Endothelial cell of umbilical vein (primary cell): Measurements from ENCODE around the gene NUB1. TPM values are rescaled to one million over a fixed set of nuclear protein-coding genes. Genes with fewer than 3 reads are reported as not detected.

ENCODE experiments used
- BruUV-seq: library from RNA; stranded (reverse); fragments of 400-500 nt; replicated peaks from 2 replicates; lab custom pipeline; 2021; lab: Mats Ljungman, UMichigan
- CTCF ChIA-PET: fragments of 300-600, 350-600 bp; sonication (Branson Sonifier 250); formaldehyde crosslinking; loops from one replicate; lab custom pipeline; 2021; ENCODE audit warnings: antibody characterized with exemption, inconsistent platforms; lab: Charles Lee
- POLR2A ChIA-PET: fragments of 300-600, 350-600 bp; sonication (Branson Sonifier 250); formaldehyde crosslinking; loops from one replicate; lab custom pipeline; 2021; ENCODE audit warnings: antibody characterized with exemption, inconsistent platforms; lab: Charles Lee
- DNase-seq: peaks from one replicate; pipeline ENCODE4 v3.0.0-alpha.2; 2011; ENCODE audit warnings: low read depth, low spot score
- FAIRE-seq: peaks from 2 replicates; lab custom pipeline; 2011; peaks lifted over from hg19 to GRCh38; lab: Jason Lieb, UNC
- H2AFZ ChIP-seq: 2 replicates; pipeline ENCODE4 v1.6.0; 2012; ENCODE audit warnings: low read depth, low read length, control low read depth, inconsistent platforms
- H3K27ac ChIP-seq: 2 replicates; pipeline ENCODE4 v1.5.1; 2011; ENCODE audit warnings: low read depth, mild to moderate bottlenecking, control low read depth, low read length, moderate library complexity; ENCODE audit not compliant: insufficient read depth
- H3K27me3 ChIP-seq, 2 experiments: 2 replicates each; pipeline versions ENCODE4 v1.6.0 to v1.6.1; 2011; ENCODE audit warnings: low read length in 2 of 2, mixed read lengths in 1 of 2; ENCODE audit not compliant: control insufficient read depth in 2 of 2, insufficient read depth in 2 of 2
- H3K36me3 ChIP-seq, 2 experiments: 2 replicates in 1 of 2; 3 replicates in 1 of 2; pipeline ENCODE4 v1.5.1; 2011; ENCODE audit warnings: low read length in 2 of 2, mild to moderate bottlenecking in 1 of 2, moderate library complexity in 1 of 2; ENCODE audit not compliant: control insufficient read depth in 2 of 2, insufficient read depth in 2 of 2; ENCODE audit errors: extremely low read depth in 1 of 2
- H3K4me1 ChIP-seq: 3 replicates; pipeline ENCODE4 v1.5.1; 2011; ENCODE audit warnings: mild to moderate bottlenecking, low read length; ENCODE audit not compliant: control insufficient read depth, insufficient read depth; ENCODE audit errors: extremely low read depth
- H3K4me2 ChIP-seq: 2 replicates; pipeline ENCODE4 v1.6.1; 2011; ENCODE audit warnings: low read length, control low read depth, mixed read lengths; ENCODE audit not compliant: insufficient read depth
- H3K4me3 ChIP-seq, 3 experiments: fragments of 200-600 bp in 1 of 3; sonication (generic), shearing (Covaris generic) in 1 of 3; replicated peaks in 1 of 3; 2 replicates each; pipeline ENCODE4 v1.5.1; 2011 to 2016; ENCODE audit warnings: control low read depth in 3 of 3, low read length in 3 of 3, mild to moderate bottlenecking in 2 of 3, inconsistent platforms in 1 of 3, low read depth in 1 of 3, moderate library complexity in 1 of 3; ENCODE audit not compliant: insufficient read depth in 1 of 3
- H3K79me2 ChIP-seq: 2 replicates; pipeline ENCODE4 v1.6.0; 2012; ENCODE audit warnings: low read length, inconsistent platforms; ENCODE audit not compliant: control insufficient read depth, insufficient read depth
- H3K9ac ChIP-seq: replicated peaks from 2 replicates; pipeline ENCODE3; 2011; ENCODE audit warnings: low read length, control low read depth; ENCODE audit not compliant: insufficient read depth; ENCODE audit errors: extremely low read depth
- H3K9me1 ChIP-seq: replicated peaks from 3 replicates; pipeline ENCODE4 v1.6.0; 2011; ENCODE audit warnings: mild to moderate bottlenecking, low read length; ENCODE audit not compliant: control insufficient read depth, insufficient read depth; ENCODE audit errors: extremely low read depth
- H3K9me3 ChIP-seq: replicated peaks from 2 replicates; pipeline ENCODE4 v1.5.1; 2012; ENCODE audit warnings: low read length, inconsistent platforms; ENCODE audit not compliant: control insufficient read depth, insufficient read depth
- H4K20me1 ChIP-seq: replicated peaks from 2 replicates; pipeline ENCODE3; 2011; ENCODE audit warnings: mild to moderate bottlenecking, low read length; ENCODE audit not compliant: control insufficient read depth, insufficient read depth; ENCODE audit errors: extremely low read depth
- CTCF ChIP-seq, 2 donors: IDR thresholded peaks; 1 replicate in 1 of 2; 2 replicates in 1 of 2; pipeline ENCODE4 v1.5.1; 2011; ENCODE audit warnings: low read length in 2 of 2, mild to moderate bottlenecking in 2 of 2, moderate library complexity in 2 of 2, control low read depth in 1 of 2, inconsistent platforms in 1 of 2, low read depth in 1 of 2; ENCODE audit not compliant: insufficient read depth in 1 of 2; ENCODE audit errors: extremely low read depth in 1 of 2
- EZH2 ChIP-seq: IDR thresholded peaks from 2 replicates; pipeline ENCODE4 v1.6.1; 2012; ENCODE audit warnings: borderline replicate concordance, low read depth, mild to moderate bottlenecking, moderate library complexity, low read length, inconsistent platforms; ENCODE audit not compliant: severe bottlenecking
- FOS ChIP-seq: IDR thresholded peaks from 2 replicates; pipeline ENCODE4 v1.6.1; 2011; ENCODE audit warnings: mild to moderate bottlenecking, low read length, moderate library complexity, borderline replicate concordance; ENCODE audit not compliant: insufficient read depth
- GATA2 ChIP-seq: IDR thresholded peaks from 2 replicates; pipeline ENCODE4 v1.7.0; 2011; ENCODE audit warnings: low read depth, mild to moderate bottlenecking, moderate library complexity, mixed read lengths, low read length; ENCODE audit not compliant: insufficient read length, insufficient read depth
- JUN ChIP-seq: IDR thresholded peaks from 2 replicates; pipeline ENCODE4 v1.6.1; 2011; ENCODE audit warnings: borderline replicate concordance, low read depth; ENCODE audit not compliant: insufficient read length, insufficient read depth
- MAX ChIP-seq: IDR thresholded peaks from 2 replicates; pipeline ENCODE4 v1.6.1; 2011; ENCODE audit not compliant: insufficient read depth, insufficient read length
- MYC ChIP-seq: IDR thresholded peaks from one replicate; pipeline ENCODE4 v1.6.1; 2011; ENCODE audit warnings: mild to moderate bottlenecking, low read depth, low read length
- POLR2A ChIP-seq: IDR thresholded peaks from 2 replicates; pipeline ENCODE4 v1.6.1; 2012; ENCODE audit warnings: low read depth, mild to moderate bottlenecking, control low read depth, low read length
- POLR2AphosphoS5 ChIP-seq: IDR thresholded peaks from 2 replicates; pipeline ENCODE4 v1.6.1; 2012; ENCODE audit warnings: low read depth, mild to moderate bottlenecking, control low read depth, low read length, moderate library complexity; ENCODE audit not compliant: insufficient read depth
- dilution Hi-C: fragments of 300-500 bp; cut with MboI; formaldehyde crosslinking; loops from one replicate; pipeline ENCODE4 v1.15.0; 2019; ENCODE audit warnings: low sequenced_read_pairs; ENCODE audit not compliant: extremely low pct_ligation_motif_present
- intact Hi-C: fragments of 100-400 bp; cut with micrococcal nuclease; formaldehyde crosslinking; loops from one replicate; pipeline ENCODE4 v1.10.0; 2022
- polyA plus RNA-seq, 4 experiments: library from polyadenylated mRNA; depleted of rRNA in 3 of 4; stranded (reverse) in 3 of 4; unstranded in 1 of 4; fragments of >200 nt; gene quantifications; 2 replicates each; pipeline versions ENCODE4 v1.2.1 to v1.2.3, GENCODE V29; 2011 to 2012; ENCODE audit warnings: missing spikeins in 1 of 4
- total RNA-seq: library from RNA; stranded (reverse); gene quantifications from 2 replicates; pipeline ENCODE4 v1.2.3, GENCODE V29; 2021

Gene NUB1
- total and polyA plus RNA-seq, 2 donors (not counting 3 experiments of a cell fraction or from before 2014, with no cell fraction given) = 28.0 to 46.2 TPM

GRCh38 chr7:151306374-151306773 lies 35.2 kb upstream of the NUB1 start:
- Histone ChIP-seq H3K9me3 (no peaks in the 10 kb centered on the region), H3K9ac (no peak overlapping the region), H3K4me1 (peaks cover 3% of the 10 kb centered on the region), H3K4me2 (no peak overlapping the region), H4K20me1 (no peaks in the 10 kb centered on the region), H3K27ac (no peak overlapping the region), H3K36me3 (no peaks in the 10 kb centered on the region), H3K79me2 (no peaks in the 10 kb centered on the region), H2AFZ (no peak overlapping the region), H3K9me1 (no peaks in the 10 kb centered on the region), H3K27me3 (peaks cover 10 to 17% of the 10 kb centered on the region in 2 experiments), H3K4me3 (no peak overlapping the region)
- CTCF ChIA-PET = interaction anchor here (1.4 to 4.5 kb wide), 3 partner anchors 10 to 62 kb away, joined by 3 to 28 read pairs (median 18); no protein-coding TSS in a partner anchor
- dilution Hi-C loops (no loop called here), intact Hi-C loops (no loop called here)
- POLR2A ChIA-PET = interaction anchor here (0.6 to 0.7 kb wide), 2 partner anchors 45 to 144 kb away, joined by 3 read pairs; no protein-coding TSS in a partner anchor
- FAIRE-seq = no peak
- TF ChIP-seq GATA2 = no peak
- no peak for TF ChIP-seq POLR2A
- no peak for TF ChIP-seq EZH2
- no peak for TF ChIP-seq JUN
- no peak for TF ChIP-seq FOS
- no peak for TF ChIP-seq MYC
- TF ChIP-seq MAX = no peak
- TF ChIP-seq POLR2AphosphoS5 = no peak
- no peak for TF ChIP-seq CTCF (IDR thresholded peaks at IDR 0.05; ENCODE audit: extremely low read depth in 1 of 2, insufficient read depth in 1 of 2, low read depth in 1 of 2, low read length in 2 of 2)
- no peak for DNase-seq
- no TSS peak for BruUV-seq
